HepG2 (cell line): ENCODE data around the gene GLDC. TPM values are rescaled to one million over a fixed set of nuclear protein-coding genes. Genes with fewer than 3 reads are reported as not detected.
"Not testable (repeated sequence)": the region's sequence is repeated elsewhere in the genome, so short reads cannot be mapped to it uniquely, and the experiment has no call there.

Experiments used
- ATAC-seq: fragments of 200-7000 bp; cut with Tn5 transposase; 3 replicates; pipeline ENCODE4 v1.9.1; 2020; ENCODE audit warnings: mild to moderate bottlenecking, moderate library complexity
- BruUV-seq: library from RNA; stranded (reverse); fragments of 400-500 nt; replicated peaks from 2 replicates; lab custom pipeline; 2021; lab: Mats Ljungman, UMichigan
- CTCF ChIA-PET: fragments of 300-600 bp; formaldehyde crosslinking; extraction: SDS; loops from one replicate; lab custom pipeline; 2021; ENCODE audit warnings: low total read pairs, inconsistent platforms, low intra/inter-chr PET ratio; lab: Yijun Ruan, JAX
- POLR2A ChIA-PET: fragments of 350-600 bp; sonication (Branson Sonifier 250); formaldehyde crosslinking; loops from one replicate; lab custom pipeline; 2020; ENCODE audit warnings: antibody characterized with exemption, inconsistent platforms; lab: Yijun Ruan, JAX
- DNase-seq: peaks from one replicate; pipeline ENCODE4 v3.0.0-alpha.2; 2015; ENCODE audit warnings: low spot score
- FAIRE-seq: peaks from 3 replicates; lab custom pipeline; 2011; peaks lifted over from hg19 to GRCh38; lab: Jason Lieb, UNC
- H2AFZ ChIP-seq: one replicate; pipeline ENCODE4 v1.6.1; 2011; ENCODE audit warnings: low read length, inconsistent platforms
- H3K27ac ChIP-seq: fragments of 300-600 bp; 3 replicates; pipeline ENCODE4 v1.8.0; 2011; ENCODE audit warnings: mixed run types, mild to moderate bottlenecking, mixed read lengths, low read length, inconsistent platforms; ENCODE audit not compliant: insufficient read depth; ENCODE audit errors: extremely low read length
- H3K27me3 ChIP-seq, 2 experiments: fragments of 200-600 bp in 1 of 2; 2 replicates in 1 of 2; 3 replicates in 1 of 2; pipeline versions ENCODE4 v1.6.0 to v1.8.0; 2011; ENCODE audit warnings: low read length in 2 of 2, mild to moderate bottlenecking in 2 of 2, moderate library complexity in 2 of 2, inconsistent platforms in 1 of 2; ENCODE audit not compliant: insufficient read depth in 2 of 2, control insufficient read depth in 1 of 2
- H3K36me3 ChIP-seq, 2 experiments: fragments of 200-600 bp in 1 of 2; replicated peaks in 1 of 2; 2 replicates in 1 of 2; 3 replicates in 1 of 2; pipeline versions ENCODE4 v1.5.1 to v1.8.0; 2011; ENCODE audit warnings: low read length in 2 of 2, inconsistent platforms in 1 of 2; ENCODE audit not compliant: insufficient read depth in 2 of 2, control insufficient read depth in 1 of 2
- H3K4me1 ChIP-seq: 2 replicates; pipeline ENCODE4 v1.5.1; 2012; ENCODE audit warnings: low read length, inconsistent platforms; ENCODE audit not compliant: insufficient read depth
- H3K4me2 ChIP-seq: 2 replicates; pipeline ENCODE4 v1.6.0; 2011; ENCODE audit warnings: low read depth, low read length, inconsistent platforms
- H3K4me3 ChIP-seq, 3 experiments: fragments of 200-600 bp in 1 of 3; sonication (generic), shearing (Covaris generic) in 1 of 3; replicated peaks in 1 of 3; 2 replicates each; pipeline ENCODE4 v1.5.1; 2011 to 2016; ENCODE audit warnings: low read length in 3 of 3, inconsistent platforms in 2 of 3, low read depth in 2 of 3, mild to moderate bottlenecking in 2 of 3, control low read depth in 1 of 3, mixed read lengths in 1 of 3; ENCODE audit not compliant: insufficient read depth in 1 of 3
- H3K79me2 ChIP-seq: one replicate; pipeline ENCODE4 v1.6.1; 2011; ENCODE audit warnings: low read length, inconsistent platforms; ENCODE audit not compliant: insufficient read depth
- H3K9ac ChIP-seq: 2 replicates; pipeline ENCODE4 v1.6.0; 2011; ENCODE audit warnings: mild to moderate bottlenecking, low read depth, low read length, inconsistent platforms; ENCODE audit not compliant: insufficient read depth
- H3K9me3 ChIP-seq: 2 replicates; pipeline ENCODE4 v1.5.1; 2012; ENCODE audit warnings: mild to moderate bottlenecking, low read length
- H4K20me1 ChIP-seq: 2 replicates; pipeline ENCODE4 v1.6.0; 2011; ENCODE audit warnings: inconsistent platforms, mild to moderate bottlenecking, low read length, moderate library complexity; ENCODE audit not compliant: insufficient read depth
- IRF2 ChIP-seq: IDR thresholded peaks from 2 replicates; pipeline ENCODE4 v1.6.1; 2018; ENCODE audit warnings: missing genetic modification reagents, missing compliant biosample characterization
- MTF2 ChIP-seq: sonication (generic); formaldehyde crosslinking; IDR thresholded peaks from 2 replicates; pipeline ENCODE4 v1.5.0; 2020; ENCODE audit warnings: missing genetic modification reagents, borderline replicate concordance
- NFIC ChIP-seq: IDR thresholded peaks from 2 replicates; pipeline ENCODE4 v1.6.1; 2012; ENCODE audit warnings: mild to moderate bottlenecking, low read length, inconsistent platforms
- ZNF816 ChIP-seq: sonication (generic); formaldehyde crosslinking; IDR thresholded peaks from 2 replicates; pipeline ENCODE4 v1.8.0; 2022; ENCODE audit warnings: missing genetic modification reagents, mild to moderate bottlenecking, borderline replicate concordance
- WGBS: methylation state at CpG from one replicate; pipeline ENCODE4 v1.1.6; 2017; ENCODE audit warnings: low lambda C conversion rate; 5-methylcytosine and 5-hydroxymethylcytosine counted together
- in situ Hi-C: cut with HindIII; loops from 2 replicates; pipeline ENCODE4 v1.10.0; 2017; ENCODE audit warnings: low pct_unique_long_range_greater_than_20kb; ENCODE audit not compliant: extremely low pct_ligation_motif_present
- intact Hi-C: fragments of 100-400 bp; cut with micrococcal nuclease; formaldehyde crosslinking; loops from one replicate; pipeline ENCODE4 v1.10.0; 2022; ENCODE audit not compliant: unreplicated experiment
- polyA plus RNA-seq, 8 experiments: library from polyadenylated mRNA; depleted of rRNA in 3 of 8; stranded (reverse) in 7 of 8; unstranded in 1 of 8; fragments of >200 nt; fragmentation: Illumina TruSeq in 4 of 8; extraction: Trizol in 4 of 8; gene quantifications; 2 replicates each; pipeline versions ENCODE4 v1.2.1 to v1.2.3, GENCODE V29; 2011 to 2016; ENCODE audit warnings: low read depth in 4 of 8, missing spikeins in 1 of 8, mixed read lengths in 1 of 8; ENCODE audit not compliant: insufficient read depth in 1 of 8
- total RNA-seq, 5 experiments: library from RNA; depleted of rRNA; stranded (reverse); fragments of >200 nt; fragmentation: Illumina TruSeq; extraction: Trizol; gene quantifications; 2 replicates each; pipeline ENCODE4 v1.2.3, GENCODE V29; 2016; ENCODE audit warnings: low read depth in 1 of 5
- TF ChIP-seq, protein P1 (sequence below): sonication (generic); formaldehyde crosslinking; IDR thresholded peaks from 2 replicates; pipeline ENCODE4 v1.4.0; 2020; ENCODE audit warnings: low read depth, missing genetic modification reagents
- TF ChIP-seq, protein P2 (sequence below): sonication (generic); formaldehyde crosslinking; IDR thresholded peaks from 2 replicates; pipeline ENCODE4 v1.9.0; 2021; ENCODE audit warnings: mild to moderate bottlenecking, missing genetic modification reagents

The GLDC gene
- total and polyA plus RNA-seq, 2 of the 13 experiments (the other 11 are each of a cell fraction or from before 2014, with no cell fraction given): 59.3 to 115 TPM

DNA sequence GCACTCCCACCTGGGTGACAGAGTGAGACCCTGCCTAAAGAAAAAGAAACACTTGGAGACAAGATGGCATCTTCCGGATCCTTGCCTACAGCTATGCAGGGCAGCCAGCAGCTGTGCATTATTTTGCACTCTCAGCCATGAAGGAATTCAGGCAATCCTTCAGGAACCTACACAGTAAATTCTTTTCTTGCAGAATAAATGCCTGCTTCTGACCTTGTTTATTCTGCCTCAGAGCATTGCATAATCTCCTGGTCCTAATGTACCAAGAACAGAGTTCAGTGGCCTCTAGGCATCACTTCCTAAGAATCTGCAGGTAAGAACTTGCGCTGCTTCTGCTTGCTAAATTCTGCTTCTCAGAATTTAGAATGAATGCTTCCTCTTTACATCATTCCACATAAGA is 16.8 kb downstream of the GLDC start (continued):
- TF ChIP-seq, protein P1, sequence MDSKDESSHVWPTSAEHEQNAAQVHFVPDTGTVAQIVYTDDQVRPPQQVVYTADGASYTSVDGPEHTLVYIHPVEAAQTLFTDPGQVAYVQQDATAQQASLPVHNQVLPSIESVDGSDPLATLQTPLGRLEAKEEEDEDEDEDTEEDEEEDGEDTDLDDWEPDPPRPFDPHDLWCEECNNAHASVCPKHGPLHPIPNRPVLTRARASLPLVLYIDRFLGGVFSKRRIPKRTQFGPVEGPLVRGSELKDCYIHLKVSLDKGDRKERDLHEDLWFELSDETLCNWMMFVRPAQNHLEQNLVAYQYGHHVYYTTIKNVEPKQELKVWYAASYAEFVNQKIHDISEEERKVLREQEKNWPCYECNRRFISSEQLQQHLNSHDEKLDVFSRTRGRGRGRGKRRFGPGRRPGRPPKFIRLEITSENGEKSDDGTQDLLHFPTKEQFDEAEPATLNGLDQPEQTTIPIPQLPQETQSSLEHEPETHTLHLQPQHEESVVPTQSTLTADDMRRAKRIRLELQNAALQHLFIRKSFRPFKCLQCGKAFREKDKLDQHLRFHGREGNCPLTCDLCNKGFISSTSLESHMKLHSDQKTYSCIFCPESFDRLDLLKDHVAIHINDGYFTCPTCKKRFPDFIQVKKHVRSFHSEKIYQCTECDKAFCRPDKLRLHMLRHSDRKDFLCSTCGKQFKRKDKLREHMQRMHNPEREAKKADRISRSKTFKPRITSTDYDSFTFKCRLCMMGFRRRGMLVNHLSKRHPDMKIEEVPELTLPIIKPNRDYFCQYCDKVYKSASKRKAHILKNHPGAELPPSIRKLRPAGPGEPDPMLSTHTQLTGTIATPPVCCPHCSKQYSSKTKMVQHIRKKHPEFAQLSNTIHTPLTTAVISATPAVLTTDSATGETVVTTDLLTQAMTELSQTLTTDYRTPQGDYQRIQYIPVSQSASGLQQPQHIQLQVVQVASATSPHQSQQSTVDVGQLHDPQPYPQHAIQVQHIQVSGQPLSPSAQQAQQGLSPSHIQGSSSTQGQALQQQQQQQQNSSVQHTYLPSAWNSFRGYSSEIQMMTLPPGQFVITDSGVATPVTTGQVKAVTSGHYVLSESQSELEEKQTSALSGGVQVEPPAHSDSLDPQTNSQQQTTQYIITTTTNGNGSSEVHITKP (CRISPR knock-in tag): no peak
- no peak; the same call in 1 of the 2 replicates for TF ChIP-seq IRF2 (CRISPR knock-in tag)
- TF ChIP-seq MTF2 (CRISPR knock-in tag): no peak

DNA sequence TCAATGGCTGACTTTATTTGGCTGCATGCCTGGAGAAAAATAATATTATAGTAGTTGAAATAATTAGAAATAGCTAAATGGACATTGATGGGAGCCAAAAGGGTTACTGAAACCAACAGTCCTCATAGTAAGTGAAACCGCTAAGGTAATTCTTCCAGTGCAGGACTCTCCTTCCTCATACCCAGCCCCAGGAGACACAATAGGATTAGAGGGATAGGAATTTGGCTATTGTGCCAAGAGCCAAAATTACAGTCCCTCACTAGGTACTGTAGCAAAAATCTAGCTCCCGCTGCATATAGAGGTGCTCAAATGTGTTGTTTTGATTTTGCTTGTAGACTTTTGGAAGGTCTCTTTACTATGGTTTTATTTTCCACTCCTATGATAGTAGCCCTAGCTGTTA is 20.2 kb downstream of the GLDC start:
- FAIRE-seq: no peak
- Histone ChIP-seq H3K9me3 (no peaks in the 10 kb centered on the region), H3K4me2 (no peak overlapping the region), H3K36me3 (peaks cover 4 to 17% of the 10 kb centered on the region in 2 experiments), H3K4me3 (no peak overlapping the region), H3K9ac (no peak overlapping the region), H4K20me1 (no peaks in the 10 kb centered on the region; the same call in none of the 2 replicates), H3K4me1 (peaks cover 40% of the 10 kb centered on the region), H2AFZ (no peak overlapping the region), H3K27me3 (no peaks in the 10 kb centered on the region), H3K79me2 (peaks cover 53% of the 10 kb centered on the region), H3K27ac (no peak overlapping the region)
- CTCF ChIA-PET: no interaction called here
- no TSS peak for BruUV-seq
- no peak for ATAC-seq
- intact Hi-C loops: no loop called here
- WGBS: 77% methylated on average over 2 of the region's 2 CpGs
- DNase-seq: no peak
- POLR2A ChIA-PET: no interaction called here
- no peak for TF ChIP-seq ZNF816 (CRISPR knock-in tag)
- TF ChIP-seq, protein P2, sequence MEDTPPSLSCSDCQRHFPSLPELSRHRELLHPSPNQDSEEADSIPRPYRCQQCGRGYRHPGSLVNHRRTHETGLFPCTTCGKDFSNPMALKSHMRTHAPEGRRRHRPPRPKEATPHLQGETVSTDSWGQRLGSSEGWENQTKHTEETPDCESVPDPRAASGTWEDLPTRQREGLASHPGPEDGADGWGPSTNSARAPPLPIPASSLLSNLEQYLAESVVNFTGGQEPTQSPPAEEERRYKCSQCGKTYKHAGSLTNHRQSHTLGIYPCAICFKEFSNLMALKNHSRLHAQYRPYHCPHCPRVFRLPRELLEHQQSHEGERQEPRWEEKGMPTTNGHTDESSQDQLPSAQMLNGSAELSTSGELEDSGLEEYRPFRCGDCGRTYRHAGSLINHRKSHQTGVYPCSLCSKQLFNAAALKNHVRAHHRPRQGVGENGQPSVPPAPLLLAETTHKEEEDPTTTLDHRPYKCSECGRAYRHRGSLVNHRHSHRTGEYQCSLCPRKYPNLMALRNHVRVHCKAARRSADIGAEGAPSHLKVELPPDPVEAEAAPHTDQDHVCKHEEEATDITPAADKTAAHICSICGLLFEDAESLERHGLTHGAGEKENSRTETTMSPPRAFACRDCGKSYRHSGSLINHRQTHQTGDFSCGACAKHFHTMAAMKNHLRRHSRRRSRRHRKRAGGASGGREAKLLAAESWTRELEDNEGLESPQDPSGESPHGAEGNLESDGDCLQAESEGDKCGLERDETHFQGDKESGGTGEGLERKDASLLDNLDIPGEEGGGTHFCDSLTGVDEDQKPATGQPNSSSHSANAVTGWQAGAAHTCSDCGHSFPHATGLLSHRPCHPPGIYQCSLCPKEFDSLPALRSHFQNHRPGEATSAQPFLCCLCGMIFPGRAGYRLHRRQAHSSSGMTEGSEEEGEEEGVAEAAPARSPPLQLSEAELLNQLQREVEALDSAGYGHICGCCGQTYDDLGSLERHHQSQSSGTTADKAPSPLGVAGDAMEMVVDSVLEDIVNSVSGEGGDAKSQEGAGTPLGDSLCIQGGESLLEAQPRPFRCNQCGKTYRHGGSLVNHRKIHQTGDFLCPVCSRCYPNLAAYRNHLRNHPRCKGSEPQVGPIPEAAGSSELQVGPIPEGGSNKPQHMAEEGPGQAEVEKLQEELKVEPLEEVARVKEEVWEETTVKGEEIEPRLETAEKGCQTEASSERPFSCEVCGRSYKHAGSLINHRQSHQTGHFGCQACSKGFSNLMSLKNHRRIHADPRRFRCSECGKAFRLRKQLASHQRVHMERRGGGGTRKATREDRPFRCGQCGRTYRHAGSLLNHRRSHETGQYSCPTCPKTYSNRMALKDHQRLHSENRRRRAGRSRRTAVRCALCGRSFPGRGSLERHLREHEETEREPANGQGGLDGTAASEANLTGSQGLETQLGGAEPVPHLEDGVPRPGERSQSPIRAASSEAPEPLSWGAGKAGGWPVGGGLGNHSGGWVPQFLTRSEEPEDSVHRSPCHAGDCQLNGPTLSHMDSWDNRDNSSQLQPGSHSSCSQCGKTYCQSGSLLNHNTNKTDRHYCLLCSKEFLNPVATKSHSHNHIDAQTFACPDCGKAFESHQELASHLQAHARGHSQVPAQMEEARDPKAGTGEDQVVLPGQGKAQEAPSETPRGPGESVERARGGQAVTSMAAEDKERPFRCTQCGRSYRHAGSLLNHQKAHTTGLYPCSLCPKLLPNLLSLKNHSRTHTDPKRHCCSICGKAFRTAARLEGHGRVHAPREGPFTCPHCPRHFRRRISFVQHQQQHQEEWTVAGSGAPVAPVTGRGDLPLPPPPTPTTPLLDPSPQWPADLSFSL: no peak
- TF ChIP-seq NFIC: no peak
- in situ Hi-C loops: no loop called here

DNA sequence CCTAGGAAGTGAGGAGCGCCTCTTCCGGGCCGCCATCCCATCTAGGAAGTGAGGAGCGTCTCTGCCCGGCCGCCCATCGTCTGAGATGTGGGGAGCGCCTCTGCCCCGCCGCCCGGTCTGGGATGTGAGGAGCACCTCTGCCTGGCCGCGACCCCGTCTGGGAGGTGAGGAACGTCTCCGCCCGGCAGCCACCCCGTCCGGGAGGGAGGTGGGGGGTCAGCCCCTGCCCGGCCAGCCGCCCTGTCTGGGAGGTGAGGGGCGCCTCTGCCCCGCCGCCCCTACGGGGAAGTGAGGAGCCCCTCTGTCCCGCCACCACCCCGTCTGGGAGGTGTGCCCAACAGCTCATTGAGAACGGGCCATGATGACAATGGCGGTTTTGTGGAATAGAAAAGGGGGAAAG is 22.7 kb downstream of the GLDC start:
- BruUV-seq, DNase-seq, POLR2A ChIA-PET, ATAC-seq, H3K4me3 ChIP-seq, FAIRE-seq, in situ Hi-C loops, H4K20me1 ChIP-seq, H2AFZ ChIP-seq, H3K9me3 ChIP-seq, intact Hi-C loops, H3K9ac ChIP-seq, H3K4me2 ChIP-seq, CTCF ChIA-PET, H3K27me3 ChIP-seq, H3K27ac ChIP-seq: not testable (repeated sequence)
- 92% methylated on average over 8 of the region's 29 CpGs for WGBS
- Histone ChIP-seq H3K4me1 (peaks cover 20% of the 10 kb centered on the region), H3K36me3 (peaks cover 10 to 34% of the 10 kb centered on the region in 2 experiments), H3K79me2 (peaks cover 37% of the 10 kb centered on the region)
